CMK (cell line): Measurements from ENCODE around the gene RBM24.
A peak's percentile ranks its signal among the peaks of the same experiment; 100 is the strongest.
"Not testable (repeated sequence)": the region's sequence is repeated elsewhere in the genome, so short reads cannot be mapped to it uniquely, and the experiment has no call there.

Source experiments
- DNase-seq: peaks from one replicate; pipeline ENCODE4 v3.0.0-alpha.2; 2010; ENCODE audit warnings: low read depth

RBM24 gene

DNA sequence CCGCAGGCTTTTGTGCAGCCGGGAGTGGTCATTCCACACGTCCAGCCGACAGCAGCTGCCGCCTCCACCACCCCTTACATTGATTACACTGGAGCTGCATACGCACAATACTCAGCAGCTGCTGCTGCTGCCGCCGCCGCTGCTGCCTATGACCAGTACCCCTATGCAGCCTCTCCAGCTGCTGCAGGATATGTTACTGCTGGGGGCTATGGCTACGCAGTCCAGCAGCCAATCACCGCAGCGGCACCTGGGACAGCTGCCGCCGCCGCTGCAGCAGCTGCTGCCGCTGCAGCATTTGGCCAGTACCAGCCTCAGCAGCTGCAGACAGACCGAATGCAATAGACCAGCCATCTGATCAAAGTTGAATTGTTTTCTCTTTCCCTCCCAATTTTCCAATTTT, 10.6 kb downstream of the RBM24 start:
- DNase-seq: no peak

DNA sequence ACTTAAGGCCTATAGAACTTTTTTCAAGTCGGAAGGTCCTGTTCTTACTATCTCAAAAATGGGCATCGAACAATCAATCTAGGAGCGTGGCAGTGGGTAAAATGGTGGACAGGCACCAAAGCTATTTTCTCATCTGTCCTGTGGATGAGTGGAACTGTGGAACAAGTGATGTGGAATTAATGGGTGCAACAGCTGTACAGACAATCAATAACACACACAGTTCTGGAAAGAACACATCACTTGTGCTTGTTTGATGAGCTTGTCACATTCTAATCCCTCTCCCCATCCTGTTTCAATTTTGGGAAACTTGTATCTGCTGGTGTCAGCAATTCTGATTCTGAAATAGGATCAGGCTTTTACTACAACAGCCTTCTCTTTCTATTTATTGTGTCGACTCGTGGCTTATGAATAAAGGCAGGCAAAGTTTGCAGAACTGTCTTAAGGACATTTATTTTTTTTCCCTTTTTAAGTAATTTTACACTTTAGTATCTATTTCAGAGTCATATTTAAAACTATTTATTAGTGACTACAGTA, 11.5 kb downstream of the RBM24 start:
- DNase-seq: no peak

DNA sequence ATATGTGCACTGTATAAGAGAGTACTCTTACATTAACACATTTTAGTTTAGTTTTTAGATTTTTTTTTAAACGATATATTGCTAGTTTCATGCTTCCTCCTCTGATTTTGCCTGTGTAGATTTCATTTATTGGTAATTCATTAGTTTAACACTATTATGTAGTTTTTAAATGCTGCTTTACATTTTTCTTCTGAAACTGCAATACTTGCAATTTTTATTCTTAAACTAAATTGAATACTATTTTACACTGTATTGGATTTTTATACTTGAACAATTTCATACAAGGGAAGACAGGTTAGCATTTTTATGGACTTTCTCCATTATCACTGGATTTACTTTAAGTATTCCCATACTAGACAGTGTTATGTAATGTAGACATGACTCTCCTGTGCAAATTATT, 12.2 kb downstream of the RBM24 start:
- DNase-seq: no peak

DNA sequence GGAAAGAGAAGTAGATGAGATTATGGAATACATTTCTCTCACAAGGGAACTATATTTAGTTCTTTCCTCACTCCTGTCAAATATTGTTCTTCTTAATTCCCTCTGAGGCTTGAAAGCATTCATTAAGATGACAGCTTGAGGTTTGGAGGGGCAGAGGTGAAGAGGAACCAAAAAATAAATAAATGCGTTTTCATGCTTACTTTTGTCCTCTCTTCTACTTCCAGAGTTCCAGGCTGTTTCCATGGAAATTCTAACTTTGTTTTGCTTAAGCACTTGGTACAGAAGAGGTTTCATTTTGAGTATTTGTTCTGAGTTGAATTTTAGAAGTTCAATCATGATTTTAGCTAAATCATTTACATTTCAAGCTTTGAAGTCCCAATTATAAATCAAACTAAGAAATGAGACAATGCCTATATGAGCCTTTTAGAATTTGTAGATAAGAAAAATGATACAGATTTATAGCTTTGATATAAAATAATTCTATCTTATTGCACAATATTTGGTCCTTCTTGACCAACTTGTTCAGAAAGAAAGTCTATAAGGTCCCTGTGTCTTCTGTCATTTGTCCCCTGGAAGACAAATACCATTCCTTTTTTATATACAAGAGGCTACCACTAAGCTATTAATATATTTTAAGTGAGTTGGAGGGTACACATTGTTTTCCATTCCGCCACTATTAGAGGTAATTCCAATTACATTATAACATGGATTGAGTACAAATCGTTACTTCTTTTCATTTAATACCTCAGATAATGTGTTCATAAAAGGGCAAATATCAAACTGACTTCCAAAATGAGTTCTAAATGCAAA, 16.3 kb downstream of the RBM24 start:
- no peak for DNase-seq

DNA sequence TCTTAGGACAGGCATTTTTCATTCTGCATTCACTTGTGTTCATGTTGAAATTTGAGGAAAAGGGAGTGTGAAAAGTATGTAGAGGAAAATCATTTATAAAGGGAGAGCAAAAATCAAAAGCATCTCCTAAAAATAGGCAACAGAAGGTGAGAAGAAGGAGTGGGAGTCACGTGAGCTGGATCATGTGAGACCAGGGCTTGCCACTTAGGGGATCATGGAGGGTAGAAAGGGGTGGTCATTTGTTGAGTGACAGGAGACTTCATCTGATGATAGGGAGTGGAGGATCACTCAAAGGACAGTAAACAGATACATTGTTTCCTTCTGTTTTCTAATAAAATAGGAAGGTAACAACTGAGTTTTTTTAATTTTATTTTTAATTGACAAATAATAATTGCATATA, 17.1 kb downstream of the RBM24 start:
- no peak for DNase-seq

DNA sequence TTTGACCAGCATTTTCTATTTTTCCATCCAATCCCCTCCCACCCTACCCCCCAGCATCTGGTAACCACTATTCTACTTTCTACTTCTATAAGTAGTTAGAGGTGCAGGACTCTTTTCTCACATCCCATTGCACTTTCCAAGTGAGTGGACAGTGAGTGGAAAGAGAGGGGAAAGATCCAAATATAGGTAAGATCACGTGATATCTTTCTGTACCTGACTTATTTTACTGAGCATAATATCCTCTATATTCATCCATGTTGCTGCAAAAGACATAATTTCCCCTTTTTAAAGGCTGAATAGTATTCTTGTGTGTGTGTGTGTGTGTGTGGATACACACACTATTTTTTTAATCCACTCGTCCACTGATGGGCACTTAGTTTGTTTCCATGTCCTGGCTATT, 18.1 kb downstream of the RBM24 start:
- no peak for DNase-seq

DNA sequence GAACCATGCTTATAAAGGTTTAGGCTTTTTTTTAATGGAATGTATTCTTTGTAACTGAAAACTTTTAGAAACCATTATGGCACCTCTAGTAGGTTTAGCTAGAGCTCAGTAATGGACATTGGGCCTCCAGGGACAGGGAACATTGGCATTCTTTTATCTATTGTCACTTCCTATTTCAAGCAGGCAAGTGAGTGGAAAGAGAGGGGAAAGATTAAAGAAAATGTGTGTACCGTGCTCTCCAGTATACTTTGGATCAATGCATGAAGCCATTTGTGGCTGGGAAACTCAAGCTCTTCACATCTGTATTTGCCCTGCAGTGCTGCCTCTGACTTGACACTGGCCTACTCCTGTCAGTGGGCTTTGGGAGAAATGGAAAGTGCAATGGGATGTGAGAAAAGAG, 18.6 kb downstream of the RBM24 start:
- no peak for DNase-seq

DNA sequence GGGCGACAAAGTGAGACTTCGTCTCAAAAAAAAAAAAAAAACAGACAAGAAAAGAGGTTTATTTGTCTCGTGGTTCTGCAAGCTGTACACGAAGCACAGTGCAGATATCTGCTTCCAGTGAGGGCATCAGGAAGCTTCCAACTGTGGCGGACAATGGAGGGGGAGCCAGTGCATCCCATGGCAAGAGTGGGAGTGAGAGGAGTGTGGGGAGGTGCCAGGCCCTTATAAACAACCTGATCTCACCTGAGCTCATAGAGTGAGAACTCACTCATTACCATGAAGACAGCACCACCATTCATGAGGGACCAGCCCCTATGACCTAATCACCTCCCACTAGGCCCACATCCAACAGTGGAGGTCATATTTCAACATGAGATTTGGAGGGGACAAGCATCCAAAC, 19.5 kb downstream of the RBM24 start:
- DNase-seq: no peak

DNA sequence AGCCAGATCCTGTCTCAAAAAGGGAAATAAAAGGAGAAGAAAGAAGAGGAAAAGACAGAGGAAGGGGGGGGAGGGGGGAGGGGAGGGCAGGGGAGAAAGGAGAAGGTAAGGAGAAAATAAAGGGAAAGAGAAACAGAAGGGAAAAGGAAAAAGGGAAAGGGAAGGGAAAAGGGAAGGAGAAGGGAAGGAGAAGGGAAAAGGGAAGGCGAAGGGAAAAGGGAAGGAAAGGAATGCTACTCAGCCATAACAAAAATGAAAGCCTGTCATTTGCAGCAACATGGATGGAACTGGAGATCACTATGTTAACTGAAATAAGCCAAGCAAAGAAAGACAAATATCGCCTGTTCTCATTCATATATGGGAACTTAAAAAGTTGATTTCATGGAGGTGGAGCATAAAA, 22.3 kb downstream of the RBM24 start:
- DNase-seq: no peak

DNA sequence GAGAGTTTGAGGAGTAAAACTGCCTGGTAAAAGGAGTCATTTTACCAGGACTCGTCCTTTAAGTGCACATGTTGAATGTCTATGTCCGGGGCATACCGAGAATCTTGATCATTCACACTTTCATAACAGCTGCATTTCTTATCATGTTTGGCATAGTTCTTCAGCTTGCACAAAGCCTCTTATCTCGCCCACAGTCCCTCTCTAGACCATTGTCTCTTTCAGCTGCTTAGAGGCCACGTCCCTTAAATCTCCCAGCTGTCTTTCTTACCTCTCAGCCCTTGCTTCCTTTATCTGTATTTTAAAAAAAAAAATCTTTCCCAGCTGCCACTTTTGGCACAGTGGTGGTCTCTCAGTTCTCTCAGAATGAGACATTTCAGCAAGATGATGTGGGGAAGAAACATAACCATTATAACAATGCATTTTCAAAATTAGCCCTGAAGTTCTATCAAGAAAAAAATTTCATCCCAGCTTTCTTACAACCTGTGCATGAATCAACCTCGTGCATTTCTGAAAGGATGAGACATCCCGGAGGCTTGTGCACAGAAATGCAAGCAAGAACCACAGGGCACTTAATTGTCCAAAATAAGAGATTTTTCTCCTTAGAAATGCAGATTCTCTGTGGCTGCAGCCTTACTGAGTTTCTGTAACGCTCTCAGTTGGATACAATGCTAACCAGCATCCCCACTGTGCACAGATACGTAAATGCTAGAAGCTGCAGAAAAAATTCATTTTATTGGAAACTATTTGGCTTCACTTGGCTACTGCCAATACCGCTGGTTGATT, 24.2 kb downstream of the RBM24 start:
- peak; percentile 39 for DNase-seq

DNA sequence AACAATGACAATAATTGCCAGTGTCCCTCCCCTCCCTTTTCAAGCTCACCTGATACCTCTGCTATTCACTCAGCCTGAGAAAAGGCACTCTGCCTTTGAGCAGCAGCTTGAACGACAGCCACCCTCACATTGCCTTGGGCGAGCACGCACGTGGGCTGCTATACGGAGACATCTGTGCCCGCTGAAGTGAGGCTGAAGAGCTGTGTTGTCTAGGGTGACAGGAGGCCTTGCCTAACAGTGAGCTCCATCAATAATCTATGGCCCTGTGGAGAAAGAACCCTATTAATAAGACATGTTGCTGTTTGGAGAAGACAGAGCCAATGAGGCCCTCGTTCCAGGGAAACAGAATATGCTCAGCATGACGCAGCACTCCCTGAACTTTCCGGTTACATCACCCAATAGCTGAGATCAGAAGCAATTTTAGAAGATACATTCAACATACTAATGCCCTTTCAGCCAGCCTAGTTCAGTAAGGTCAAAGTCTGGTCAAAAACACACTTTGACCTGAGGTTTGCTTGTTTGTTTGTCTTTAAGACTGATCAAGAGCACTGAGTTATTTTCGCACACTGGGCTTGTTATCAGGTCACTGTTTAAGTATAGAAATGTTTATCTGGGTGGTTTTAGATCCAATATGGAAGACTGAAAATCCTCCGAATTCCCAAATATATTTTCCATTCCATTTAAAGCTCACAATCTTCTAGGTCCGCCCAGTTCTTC, 30.6 kb downstream of the RBM24 start:
- DNase-seq: no peak

DNA sequence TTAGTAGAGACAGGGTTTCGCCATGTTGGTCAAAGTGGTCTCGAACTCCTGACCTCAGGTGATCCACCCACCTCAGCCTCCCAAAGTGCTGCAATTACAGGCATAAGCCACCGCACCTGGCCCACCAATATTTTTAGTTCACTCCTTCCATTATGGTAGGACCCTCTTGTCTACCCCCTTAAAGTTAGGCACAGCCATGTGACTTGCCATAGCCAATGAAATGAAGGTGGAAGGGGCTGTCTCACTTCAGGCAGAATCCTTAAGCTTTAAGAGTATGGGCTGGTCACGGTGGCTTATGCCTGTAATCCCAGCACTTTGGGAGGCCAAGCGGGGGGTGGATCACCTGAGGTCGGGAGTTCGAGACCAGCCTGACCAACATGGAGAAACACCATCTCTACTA, 32.1 kb downstream of the RBM24 start:
- not testable (repeated sequence) for DNase-seq

DNA sequence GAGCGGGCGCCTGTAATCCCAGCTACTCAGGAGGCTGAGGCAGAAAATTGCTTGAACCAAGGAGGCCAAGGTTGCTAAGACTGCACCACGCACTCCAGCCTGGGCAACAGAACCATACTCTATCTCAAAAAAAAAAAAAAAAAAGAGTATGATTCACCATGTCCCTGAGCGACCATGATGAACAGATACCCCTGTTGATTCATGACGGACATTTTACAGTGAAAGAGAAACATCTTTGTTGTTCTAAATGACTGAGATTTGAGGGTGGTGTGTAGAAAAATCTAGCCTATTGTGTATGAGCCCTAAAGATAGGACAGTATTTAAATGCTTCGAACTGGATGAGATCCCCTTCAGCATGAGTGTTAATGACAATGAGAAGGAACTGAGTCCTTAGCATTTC, 32.8 kb downstream of the RBM24 start:
- no peak for DNase-seq

DNA sequence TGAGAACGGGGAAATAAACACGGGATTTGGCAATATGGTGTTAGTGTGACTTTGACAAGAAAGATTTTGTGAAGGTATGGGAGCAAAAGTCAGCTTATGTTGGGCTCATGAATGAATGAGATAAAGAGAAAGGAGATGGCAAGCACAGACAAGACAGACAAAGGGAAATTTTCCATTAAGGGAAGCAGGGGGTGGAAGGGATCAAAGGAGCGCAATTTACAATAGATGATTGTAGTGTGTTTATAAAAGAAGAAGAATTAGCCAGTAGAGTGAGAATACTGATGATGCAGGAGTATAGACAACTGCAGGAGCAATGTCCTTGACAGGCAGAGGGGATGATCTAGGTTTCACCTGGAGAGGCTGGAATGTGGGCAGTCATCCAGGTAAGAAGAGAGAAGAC, 34.1 kb downstream of the RBM24 start:
- DNase-seq: no peak

DNA sequence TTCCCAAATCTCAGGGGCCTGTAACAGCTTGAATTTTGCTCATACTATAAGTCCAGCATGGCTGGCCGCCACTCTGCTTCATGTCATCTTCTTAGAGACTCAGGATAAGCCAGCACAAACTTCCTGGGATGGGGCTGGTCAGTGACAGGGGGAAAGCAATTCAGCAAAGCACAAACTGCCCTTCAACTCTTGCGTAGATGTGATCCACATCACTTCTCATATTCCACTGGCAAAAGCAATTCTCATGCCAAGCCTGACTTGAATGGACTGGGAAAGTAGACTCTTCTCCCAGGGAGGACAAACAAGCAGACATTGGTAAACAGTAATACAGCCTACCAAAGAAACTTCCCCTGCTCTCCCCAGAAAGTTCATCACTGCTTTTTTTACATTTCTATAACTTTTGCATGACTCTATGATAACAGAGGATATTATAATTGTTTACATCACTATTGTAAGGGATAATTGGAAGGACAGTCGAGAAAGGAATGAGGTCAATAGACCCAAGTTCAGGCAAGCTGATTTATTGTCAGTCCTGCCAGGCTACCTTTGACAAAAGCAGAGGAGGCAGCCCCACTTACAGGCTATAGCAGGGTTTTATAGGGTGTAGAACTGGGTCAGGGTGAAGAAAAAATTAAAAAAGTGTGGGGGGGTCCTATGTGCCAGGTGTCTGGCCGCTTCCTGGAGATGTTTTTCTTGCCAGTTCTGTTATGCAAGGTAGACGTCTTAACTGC, 37.4 kb downstream of the RBM24 start:
- no peak for DNase-seq

DNA sequence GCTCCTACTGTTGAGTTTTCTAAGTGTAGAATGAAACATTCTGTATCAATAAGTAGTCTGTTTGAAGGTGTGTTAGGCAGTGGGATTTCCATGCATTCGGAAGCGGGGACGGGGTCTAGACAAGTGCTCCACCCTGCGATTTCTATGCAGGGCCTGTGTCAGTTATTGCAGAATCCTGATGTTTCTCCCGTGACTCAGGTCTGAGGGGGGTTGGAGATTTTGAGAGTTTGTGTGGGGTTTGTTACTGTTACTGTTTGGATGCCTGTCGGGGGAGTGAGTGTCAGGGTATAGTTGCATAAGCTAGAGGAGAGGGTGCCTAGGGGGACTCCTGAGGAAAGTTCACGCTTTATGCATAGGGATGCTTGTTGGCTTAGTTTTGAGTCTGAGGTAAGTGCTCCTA, 39.1 kb downstream of the RBM24 start:
- DNase-seq: not testable (repeated sequence)

DNA sequence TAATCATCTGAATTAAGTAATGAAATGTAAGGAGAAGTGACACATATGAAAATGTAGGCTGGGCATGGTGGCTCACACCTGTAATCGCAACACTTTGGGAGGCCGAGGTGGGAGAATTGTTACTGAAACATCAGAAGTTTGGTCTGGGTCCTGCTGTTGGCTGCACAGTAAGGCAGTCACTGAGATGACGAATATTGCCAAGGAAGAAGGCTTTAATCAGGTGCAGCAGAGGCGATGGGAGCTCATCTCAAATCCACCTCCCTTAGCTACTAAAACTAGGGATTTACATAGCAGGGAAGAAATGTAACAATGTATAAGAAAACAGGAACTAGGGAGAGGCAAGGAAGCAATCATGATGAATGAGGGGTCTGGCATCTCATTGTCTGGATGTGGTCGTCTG, 50.1 kb downstream of the RBM24 start:
- DNase-seq: no peak

DNA sequence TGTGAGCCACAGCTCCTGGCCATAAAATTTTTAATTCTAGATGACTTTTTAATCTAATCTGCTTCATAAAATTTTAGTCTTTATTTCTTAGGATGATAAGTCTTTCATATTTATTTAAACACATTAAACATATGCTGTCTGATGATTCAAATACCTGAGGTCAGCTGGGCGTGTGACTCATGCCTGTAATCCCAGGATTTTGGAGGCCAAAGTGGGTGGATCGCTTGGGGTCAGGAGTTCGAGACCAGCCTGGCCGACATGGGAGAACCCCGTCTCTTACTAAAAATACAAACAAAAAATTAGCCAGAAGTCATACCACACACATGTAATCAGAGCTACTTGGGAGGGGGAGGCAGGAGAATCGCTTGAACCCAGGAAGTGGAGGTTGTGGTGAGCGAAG, 53.1 kb downstream of the RBM24 start:
- DNase-seq: no peak

DNA sequence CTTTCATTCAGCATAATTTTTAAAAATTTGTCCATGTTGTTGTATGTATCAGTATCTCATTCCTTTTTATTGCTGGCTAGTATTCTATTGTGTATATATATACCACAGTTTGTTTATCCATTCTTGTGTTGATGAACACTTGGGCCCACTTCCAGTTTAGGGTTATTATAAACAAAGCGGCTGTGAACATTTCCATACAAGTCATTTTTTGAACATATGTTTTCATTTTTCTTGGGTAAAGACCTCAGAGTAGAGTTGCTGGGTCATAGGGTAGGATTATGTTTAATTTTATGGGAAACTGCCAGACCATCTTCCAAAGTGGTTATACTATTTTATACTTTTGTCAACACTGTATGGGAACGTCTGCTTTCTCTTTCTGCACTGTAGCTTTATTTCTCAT, 55.3 kb downstream of the RBM24 start:
- DNase-seq: no peak

DNA sequence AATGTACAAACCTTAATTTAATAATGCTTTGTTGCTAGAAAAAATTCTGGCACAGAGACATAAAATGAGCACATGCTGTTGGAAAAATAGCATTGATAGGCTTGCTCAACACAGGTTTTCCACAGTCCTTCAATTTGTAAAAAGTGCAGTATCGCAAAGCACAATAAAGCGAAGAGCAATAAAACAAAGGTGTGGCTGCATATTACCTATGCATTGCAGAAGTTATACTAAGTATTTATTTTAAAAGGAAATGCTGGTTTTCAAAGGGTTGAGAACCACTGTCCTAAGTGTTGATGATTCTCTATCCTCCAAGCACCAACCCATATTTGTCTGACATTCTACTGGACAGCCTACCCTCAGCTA, 58.1 kb downstream of the RBM24 start:
- no peak for DNase-seq

DNA sequence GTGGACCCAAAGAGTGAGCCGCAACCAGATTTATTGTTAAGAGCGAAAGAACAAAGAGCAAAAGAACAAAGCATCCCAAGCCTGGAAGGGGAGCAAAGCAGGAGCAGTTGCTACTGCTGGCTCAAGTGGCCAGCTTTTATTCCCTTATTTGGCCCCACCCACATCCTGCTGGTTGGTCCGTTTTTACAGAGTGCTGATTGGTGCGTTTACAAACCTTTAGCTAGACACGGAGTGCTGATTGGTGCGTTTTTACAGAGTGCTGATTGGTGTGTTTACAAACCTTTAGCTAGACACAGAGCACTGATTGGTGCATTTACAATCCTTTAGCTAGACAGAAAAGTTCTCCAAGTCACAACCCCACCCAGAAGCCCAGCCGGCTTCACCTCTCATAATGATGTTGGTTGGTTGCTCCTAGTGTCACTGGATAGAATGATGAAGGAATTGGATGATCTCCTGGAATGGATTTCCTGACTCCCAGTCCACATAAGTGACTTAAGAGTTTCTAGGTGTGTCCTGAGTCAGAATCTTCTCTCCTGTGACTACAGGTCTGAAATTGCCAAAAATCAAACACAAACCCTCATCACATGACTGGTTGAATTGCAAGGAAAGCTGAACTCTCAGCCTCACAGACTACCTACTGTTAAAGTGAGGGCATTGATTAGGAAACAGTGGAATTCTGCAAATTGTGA, 60.1 kb downstream of the RBM24 start:
- no peak for DNase-seq

DNA sequence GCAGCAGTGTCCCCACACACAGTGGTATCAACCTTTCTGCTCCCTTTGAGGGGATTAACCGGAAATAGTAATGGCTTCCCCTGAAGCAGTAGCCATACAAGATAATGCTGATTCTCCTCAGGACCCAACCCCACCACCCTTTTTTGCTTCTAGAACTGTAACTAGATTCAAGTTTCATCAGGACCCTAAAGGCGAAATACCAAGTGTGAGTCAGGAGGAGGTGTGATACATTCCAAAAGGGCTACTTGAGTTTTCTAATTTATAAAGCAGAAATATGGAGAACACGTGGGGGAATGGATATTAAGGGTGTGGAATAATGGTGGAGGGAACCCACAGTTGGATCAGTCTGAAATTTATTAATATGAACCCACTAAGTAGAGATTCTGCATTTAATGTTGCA, 60.7 kb downstream of the RBM24 start:
- DNase-seq: no peak
